Subcutaneous adipose tissue (tissue), 4 donors: ENCODE measurements around the gene TRPM7. TPM values are rescaled to one million over a fixed set of nuclear protein-coding genes. Genes with fewer than 3 reads are reported as not detected.

ENCODE experiments used
- small RNA-seq: library from RNA; depleted of rRNA; stranded (forward); fragments of <200 nt; gene quantifications from one replicate; pipeline ENCODE3, GENCODE V24; 2016
- total RNA-seq, 4 donors: library from RNA; depleted of rRNA; stranded (reverse); fragments of >200 nt; gene quantifications; one replicate each; pipeline ENCODE4 v1.1.0, GENCODE V29; 2016
- TF ChIP-seq, protein P1 (sequence below): fragments of 450-650 bp; IDR thresholded peaks from one replicate; pipeline ENCODE4 v1.5.1; 2016; ENCODE audit warnings: low read depth, mild to moderate bottlenecking, control low read depth, antibody characterized with exemption, moderate library complexity

TRPM7 gene
- total RNA-seq, 4 donors from 2014 or later = 54.1 to 82.2 (median 69.0) TPM

- TF ChIP-seq, protein P1, sequence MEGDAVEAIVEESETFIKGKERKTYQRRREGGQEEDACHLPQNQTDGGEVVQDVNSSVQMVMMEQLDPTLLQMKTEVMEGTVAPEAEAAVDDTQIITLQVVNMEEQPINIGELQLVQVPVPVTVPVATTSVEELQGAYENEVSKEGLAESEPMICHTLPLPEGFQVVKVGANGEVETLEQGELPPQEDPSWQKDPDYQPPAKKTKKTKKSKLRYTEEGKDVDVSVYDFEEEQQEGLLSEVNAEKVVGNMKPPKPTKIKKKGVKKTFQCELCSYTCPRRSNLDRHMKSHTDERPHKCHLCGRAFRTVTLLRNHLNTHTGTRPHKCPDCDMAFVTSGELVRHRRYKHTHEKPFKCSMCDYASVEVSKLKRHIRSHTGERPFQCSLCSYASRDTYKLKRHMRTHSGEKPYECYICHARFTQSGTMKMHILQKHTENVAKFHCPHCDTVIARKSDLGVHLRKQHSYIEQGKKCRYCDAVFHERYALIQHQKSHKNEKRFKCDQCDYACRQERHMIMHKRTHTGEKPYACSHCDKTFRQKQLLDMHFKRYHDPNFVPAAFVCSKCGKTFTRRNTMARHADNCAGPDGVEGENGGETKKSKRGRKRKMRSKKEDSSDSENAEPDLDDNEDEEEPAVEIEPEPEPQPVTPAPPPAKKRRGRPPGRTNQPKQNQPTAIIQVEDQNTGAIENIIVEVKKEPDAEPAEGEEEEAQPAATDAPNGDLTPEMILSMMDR = no peak
Observed at GRCh38 chr15:50531163-50531562, 155.4 kb downstream of the TRPM7 start.

GRCh38 chr15:50523851-50524251, 162.7 kb downstream of the TRPM7 start:
- TF ChIP-seq, protein P1 = no peak

GRCh38 chr15:50519740-50520425, 166.7 kb downstream of the TRPM7 start:
- TF ChIP-seq, protein P1 = no peak

DNA sequence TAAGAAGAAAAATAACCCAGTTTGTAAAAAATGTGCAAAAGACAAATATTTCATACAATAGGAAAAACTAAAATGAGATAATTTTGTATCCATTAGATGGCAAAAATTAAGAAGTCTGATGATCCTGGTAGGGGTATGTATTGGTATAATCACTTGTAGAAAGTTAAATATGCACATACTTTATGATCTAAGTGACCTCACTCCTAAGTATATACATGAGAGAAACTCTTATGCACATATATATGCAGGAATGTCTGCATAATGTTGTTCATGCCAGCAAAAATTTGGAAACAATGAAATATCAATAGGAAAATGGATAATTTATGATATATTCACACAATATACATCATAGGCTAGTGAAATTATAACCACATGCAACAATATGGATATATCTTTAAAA, 173.6 kb downstream of the TRPM7 start:
- TF ChIP-seq, protein P1 = no peak

Small RNA genes within 50 kb of the gene (small RNA-seq; reads per million reads assigned to genes)
- gene RN7SL354P = not detected

Other genes with a start within 250 kb of the TRPM7 start
- not detected for gene USP50, start 140.1 kb downstream of the TRPM7 start, total RNA-seq
- gene SPPL2A, start 78.9 kb upstream of the TRPM7 start, total RNA-seq = 100 to 1,000 TPM in 3 of 4 donors, 10 to 100 TPM in 1; 95.9 to 135 (median 115) TPM
- gene AP4E1, start 221.9 kb upstream of the TRPM7 start, total RNA-seq = 10 to 100 TPM in 2 of 4 donors, 1 to 10 TPM in 2; 6.8 to 12.1 (median 9.8) TPM